WERI-Rb-1 (cell line): ENCODE data around the gene PLEKHA4.
"Not testable (repeated sequence)": the region's sequence is repeated elsewhere in the genome, so short reads cannot be mapped to it uniquely, and the experiment has no call there.

ENCODE experiments used
- DNase-seq: peaks from one replicate; pipeline ENCODE4 v3.0.0-alpha.2; 2020
- H3K27ac ChIP-seq: fragments of 250-450 bp; sonication (Bioruptor Pico); 2 replicates; pipeline ENCODE4 v1.5.1; 2020; ENCODE audit warnings: mild to moderate bottlenecking, moderate library complexity
- H3K27me3 ChIP-seq: fragments of 250-450 bp; sonication (Bioruptor Pico); 2 replicates; pipeline ENCODE4 v1.5.1; 2021; ENCODE audit warnings: mild to moderate bottlenecking, low read depth, moderate library complexity; ENCODE audit not compliant: insufficient read depth, severe bottlenecking
- H3K36me3 ChIP-seq: fragments of 250-450 bp; sonication (Bioruptor Pico); 2 replicates; pipeline ENCODE4 v1.5.1; 2020; ENCODE audit warnings: mild to moderate bottlenecking, moderate library complexity
- H3K4me3 ChIP-seq: 2 replicates; pipeline ENCODE4 v1.5.1; 2011; ENCODE audit warnings: low read depth, mild to moderate bottlenecking, control low read depth, low read length
- H3K9me3 ChIP-seq: fragments of 250-450 bp; sonication (Bioruptor Pico); 2 replicates; pipeline ENCODE4 v1.5.1; 2021; ENCODE audit warnings: mild to moderate bottlenecking, moderate library complexity; ENCODE audit not compliant: severe bottlenecking
- CTCF ChIP-seq: IDR thresholded peaks from 2 replicates; pipeline ENCODE4 v1.5.1; 2011; ENCODE audit warnings: low read depth, mild to moderate bottlenecking, control low read depth, inconsistent platforms, low read length

Gene PLEKHA4

GRCh38 chr19:48879025-48879637 lies 10.7 kb upstream of the PLEKHA4 start:
- H3K4me3 ChIP-seq = no peak overlapping the region
- no peaks in the 10 kb centered on the region for H3K9me3 ChIP-seq
- H3K27ac ChIP-seq = no peak overlapping the region; the same call in 1 of the 2 replicates
- no peak for DNase-seq
- H3K36me3 ChIP-seq = peaks cover 42% of the 10 kb centered on the region
- TF ChIP-seq CTCF = no peak
- H3K27me3 ChIP-seq = no peaks in the 10 kb centered on the region

- TF ChIP-seq CTCF = no peak
- Histone ChIP-seq H3K36me3 (peaks cover 49% of the 10 kb centered on the region), H3K27me3 (no peaks in the 10 kb centered on the region), H3K4me3 (no peak overlapping the region), H3K9me3 (no peaks in the 10 kb centered on the region), H3K27ac (no peak overlapping the region)
- DNase-seq = no peak
Measured at GRCh38 chr19:48878196-48879024, 10.0 kb upstream of the PLEKHA4 start.

GRCh38 chr19:48877855-48878195 lies 9.4 kb upstream of the PLEKHA4 start:
- Histone ChIP-seq H3K9me3 (no peaks in the 10 kb centered on the region), H3K27ac (peak overlapping the region; percentile 97; the same call in 1 of the 2 replicates), H3K4me3 (no peak overlapping the region), H3K27me3 (no peaks in the 10 kb centered on the region), H3K36me3 (peaks cover 53% of the 10 kb centered on the region)
- no peak for DNase-seq
- no peak for TF ChIP-seq CTCF

- H3K4me3 ChIP-seq = peak overlapping the region; percentile 33
- DNase-seq = peak; percentile 82
- not testable (repeated sequence) for H3K9me3 ChIP-seq, H3K27me3 ChIP-seq
- H3K27ac ChIP-seq = peak overlapping the region; percentile 97
- peaks cover 53% of the 10 kb centered on the region for H3K36me3 ChIP-seq
Measured at GRCh38 chr19:48876043-48876981, 7.9 kb upstream of the PLEKHA4 start.

GRCh38 chr19:48874303-48875135 lies 6.1 kb upstream of the PLEKHA4 start:
- H3K27ac ChIP-seq = peak overlapping the region; percentile 97
- H3K4me3 ChIP-seq = no peak overlapping the region
- no peaks in the 10 kb centered on the region for H3K9me3 ChIP-seq
- H3K36me3 ChIP-seq = peaks cover 53% of the 10 kb centered on the region
- no peak for DNase-seq
- no peaks in the 10 kb centered on the region for H3K27me3 ChIP-seq
- TF ChIP-seq CTCF = no peak
